ENCODE results near the gene DUS2.
"Not testable (repeated sequence)": the region's sequence is repeated elsewhere in the genome, so short reads cannot be mapped to it uniquely, and the experiment has no call there.

DUS2 gene

GRCh38 chr16:68078701-68079375 is 55.8 kb downstream of the DUS2 start:
- DNase-seq = no peak

- DNase-seq = no peak
Observed at GRCh38 chr16:68079376-68079625, 56.2 kb downstream of the DUS2 start.

GRCh38 chr16:68079626-68080344 is 56.7 kb downstream of the DUS2 start:
- no peak for DNase-seq

- no peak for DNase-seq
Observed at GRCh38 chr16:68081861-68082628, 59.0 kb downstream of the DUS2 start.

GRCh38 chr16:68082629-68083238 is 59.6 kb downstream of the DUS2 start:
- DNase-seq = no peak

- no peak for DNase-seq
Observed at GRCh38 chr16:68083239-68083781, 60.2 kb downstream of the DUS2 start.

- no peak for DNase-seq
Observed at GRCh38 chr16:68083861-68084503, 60.9 kb downstream of the DUS2 start.

- peak; percentile 79 to 89 for DNase-seq
Observed at GRCh38 chr16:68084504-68085258, 61.6 kb downstream of the DUS2 start.

- DNase-seq = peak; percentile 93 to 94
Observed at GRCh38 chr16:68085259-68086071, 62.4 kb downstream of the DUS2 start, which contains the start of gene NFATC3. Gene NFATC3, plus strand, starts transcription at chr16:68085370. Its CDS starts 312 bp downstream, at chr16:68085682.

GRCh38 chr16:68086336-68086841 is 63.3 kb downstream of the DUS2 start:
- DNase-seq = no peak

GRCh38 chr16:68086860-68087268 is 63.8 kb downstream of the DUS2 start:
- no peak for DNase-seq

GRCh38 chr16:68087688-68088087 is 64.6 kb downstream of the DUS2 start:
- no peak for DNase-seq

- DNase-seq = no peak
Observed at GRCh38 chr16:68088130-68088972, 65.3 kb downstream of the DUS2 start.

- DNase-seq = no peak
Observed at GRCh38 chr16:68089067-68089466, 66.0 kb downstream of the DUS2 start.

- no peak for DNase-seq
Observed at GRCh38 chr16:68090130-68090529, 67.0 kb downstream of the DUS2 start.

GRCh38 chr16:68090533-68090932 is 67.4 kb downstream of the DUS2 start:
- DNase-seq = no peak

- DNase-seq = peak; percentile 64 to 93
Observed at GRCh38 chr16:68091380-68092261, 68.5 kb downstream of the DUS2 start.

- not testable (repeated sequence) for DNase-seq
Observed at GRCh38 chr16:68092275-68092674, 69.2 kb downstream of the DUS2 start.
